GM13977 (cell line): ENCODE data around the gene ZDHHC3.
"Not testable (repeated sequence)": the region's sequence is repeated elsewhere in the genome, so short reads cannot be mapped to it uniquely, and the experiment has no call there.

ENCODE experiments used
- DNase-seq: peaks from one replicate; pipeline ENCODE4 v3.0.0; 2012; ENCODE audit warnings: low spot score
- CTCF ChIP-seq: IDR thresholded peaks from 2 replicates; pipeline ENCODE4 v1.5.1; 2012; ENCODE audit warnings: mild to moderate bottlenecking, control low read depth; ENCODE audit not compliant: insufficient read depth; ENCODE audit errors: extremely low read depth, missing control alignments
- in situ Hi-C: fragments of 300-500 bp; cut with MboI; formaldehyde crosslinking; loops from one replicate; pipeline ENCODE4 v1.12.0; 2022; ENCODE audit warnings: low sequenced_read_pairs, low pct_unique_long_range_greater_than_20kb, mixed read lengths, inconsistent platforms; ENCODE audit not compliant: unreplicated experiment

ZDHHC3 gene

GRCh38 chr3:44992555-44993470 is 16.8 kb upstream of the ZDHHC3 start:
- DNase-seq = no peak
- peak; percentile 49 for TF ChIP-seq CTCF
- in situ Hi-C loops = no loop called here

GRCh38 chr3:44991326-44991725 is 15.4 kb upstream of the ZDHHC3 start:
- no peak for DNase-seq
- no peak for TF ChIP-seq CTCF
- in situ Hi-C loops = no loop called here

GRCh38 chr3:44989636-44990373 is 13.8 kb upstream of the ZDHHC3 start:
- TF ChIP-seq CTCF = no peak
- no peak for DNase-seq
- in situ Hi-C loops = no loop called here

- DNase-seq = no peak
- in situ Hi-C loops = no loop called here
- no peak for TF ChIP-seq CTCF
Observed at GRCh38 chr3:44989141-44989540, 13.2 kb upstream of the ZDHHC3 start.

- TF ChIP-seq CTCF = peak; percentile 27
- in situ Hi-C loops = no loop called here
- peak; percentile 43 for DNase-seq
Observed at GRCh38 chr3:44988073-44988472, 12.1 kb upstream of the ZDHHC3 start.

- in situ Hi-C loops = no loop called here
- no peak for DNase-seq
- TF ChIP-seq CTCF = no peak
Observed at GRCh38 chr3:44987332-44987731, 11.4 kb upstream of the ZDHHC3 start.

GRCh38 chr3:44986330-44986729 is 10.4 kb upstream of the ZDHHC3 start:
- in situ Hi-C loops = not testable (repeated sequence)

More at GRCh38 chr3:44986330-44986729, 10.4 kb upstream of the ZDHHC3 start:
- DNase-seq = not testable (repeated sequence)
